Measurements from ENCODE around the gene BCL2L13. TPM values are rescaled to one million over a fixed set of nuclear protein-coding genes. Genes with fewer than 3 reads are reported as not detected.

The BCL2L13 gene
- total RNA-seq, 1 donor from 2014 or later = 69.0 TPM

- DNase-seq (ENCODE audit: low read depth) = no peak
These were observed 131.1 kb downstream of the BCL2L13 start for GRCh38 chr22:17769716-17770082.

DNA sequence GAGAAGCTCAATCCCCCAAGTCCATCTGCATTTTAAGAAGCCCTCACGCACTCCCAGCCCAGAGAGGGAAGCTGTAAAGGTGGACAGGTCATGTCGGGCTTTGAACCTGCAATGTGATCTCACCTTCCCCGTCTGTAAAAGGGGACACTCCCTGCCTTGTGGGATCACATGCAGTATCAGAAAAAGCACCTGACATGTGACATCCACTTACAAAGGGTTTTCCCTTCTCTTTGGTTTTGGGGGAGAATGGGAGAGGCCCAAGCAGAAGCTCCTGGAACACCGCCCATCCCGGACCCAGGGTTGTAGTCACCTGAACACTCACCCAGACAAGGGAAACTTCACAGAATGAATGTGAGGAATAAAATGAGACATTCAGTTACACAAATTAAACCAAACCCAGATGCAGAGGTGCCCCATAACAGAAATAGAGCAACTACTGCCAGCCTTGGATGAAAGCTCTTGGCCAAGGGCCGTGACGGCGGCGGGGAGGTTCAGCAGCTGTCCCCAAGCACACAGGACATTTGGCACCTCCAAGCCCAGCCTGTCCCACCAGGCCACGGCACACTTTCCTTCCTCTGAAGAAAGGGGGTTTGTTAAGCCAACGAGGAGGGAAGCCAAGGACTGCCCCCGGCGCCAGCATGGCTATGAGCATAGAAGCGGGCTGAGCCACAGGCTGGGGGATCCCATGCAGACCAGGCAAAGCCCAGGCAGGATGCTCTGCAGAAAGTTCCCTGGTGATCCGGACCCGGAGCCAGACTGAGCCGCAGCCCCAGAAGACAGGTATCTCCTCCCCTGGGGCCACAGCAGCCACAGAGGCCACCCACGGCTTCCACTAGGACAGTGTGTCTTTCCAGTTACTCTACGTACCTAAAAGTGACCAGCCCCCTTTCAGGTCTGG is 131.9 kb downstream of the BCL2L13 start:
- DNase-seq (ENCODE audit: low read depth) (no peak), FAIRE-seq (no peak)
- Histone ChIP-seq H3K36me3 (ENCODE audit: insufficient read depth, low read length) (no peaks in the 10 kb centered on the region), H3K4me2 (ENCODE audit: low read length) (no peak overlapping the region), H3K27ac (ENCODE audit: low read depth, low read length) (no peak overlapping the region), H4K20me1 (ENCODE audit: insufficient read depth, low read length) (peaks cover 57% of the 10 kb centered on the region), H3K9ac (ENCODE audit: low read length) (no peak overlapping the region), H3K27me3 (ENCODE audit: insufficient read depth, low read length) (no peaks in the 10 kb centered on the region), H3K4me1 (ENCODE audit: insufficient read depth, low read length) (peaks cover 22% of the 10 kb centered on the region), H3K4me3 (ENCODE audit: insufficient read depth, low read depth, low read length) (no peak overlapping the region), H3K9me3 (ENCODE audit: insufficient read depth, low read depth, low read length) (no peaks in the 10 kb centered on the region), H3K79me2 (ENCODE audit: insufficient read depth, low read length) (peaks cover 56% of the 10 kb centered on the region), H2AFZ (ENCODE audit: low read depth, low read length) (no peak overlapping the region)
- no peak overlapping the region for H3K27ac Mint-ChIP-seq (ENCODE audit: unreplicated experiment)
- peaks cover 6% of the 10 kb centered on the region for H3K27me3 Mint-ChIP-seq (ENCODE audit: low read depth, unreplicated experiment)
- no peaks in the 10 kb centered on the region for H3K9me3 Mint-ChIP-seq (ENCODE audit: unreplicated experiment)
- no peak overlapping the region for H3K4me3 Mint-ChIP-seq (ENCODE audit: unreplicated experiment)
- H3K4me1 Mint-ChIP-seq (ENCODE audit: low read depth, unreplicated experiment) = peaks cover 10% of the 10 kb centered on the region
- peaks cover 3% of the 10 kb centered on the region for H3K36me3 Mint-ChIP-seq (ENCODE audit: low read depth, unreplicated experiment)
- TF ChIP-seq EZH2 (IDR thresholded peaks at IDR 0.05; ENCODE audit: insufficient read depth, low read length) (no peak), CTCF (IDR thresholded peaks at IDR 0.05; ENCODE audit: insufficient read depth, low read depth, low read length) (no peak)

More at GRCh38 chr22:17769716-17770082, 131.1 kb downstream of the BCL2L13 start:
- TF ChIP-seq EZH2 (IDR thresholded peaks at IDR 0.05; ENCODE audit: insufficient read depth, low read length) (no peak), CTCF (IDR thresholded peaks at IDR 0.05; ENCODE audit: insufficient read depth, low read depth, low read length) (no peak)
- Mint-ChIP-seq H3K36me3 (ENCODE audit: low read depth, unreplicated experiment) (peaks cover 3% of the 10 kb centered on the region), H3K27me3 (ENCODE audit: low read depth, unreplicated experiment) (peaks cover 3% of the 10 kb centered on the region), H3K4me3 (ENCODE audit: unreplicated experiment) (no peak overlapping the region), H3K27ac (ENCODE audit: unreplicated experiment) (no peak overlapping the region), H3K9me3 (ENCODE audit: unreplicated experiment) (no peaks in the 10 kb centered on the region), H3K4me1 (ENCODE audit: low read depth, unreplicated experiment) (peaks cover 10% of the 10 kb centered on the region)
- Histone ChIP-seq H3K27me3 (ENCODE audit: insufficient read depth, low read length) (no peaks in the 10 kb centered on the region), H3K79me2 (ENCODE audit: insufficient read depth, low read length) (peaks cover 63% of the 10 kb centered on the region), H3K4me2 (ENCODE audit: low read length) (no peak overlapping the region), H3K9ac (ENCODE audit: low read length) (no peak overlapping the region), H3K27ac (ENCODE audit: low read depth, low read length) (no peak overlapping the region), H4K20me1 (ENCODE audit: insufficient read depth, low read length) (peaks cover 65% of the 10 kb centered on the region), H3K4me1 (ENCODE audit: insufficient read depth, low read length) (peaks cover 22% of the 10 kb centered on the region), H3K9me3 (ENCODE audit: insufficient read depth, low read depth, low read length) (no peaks in the 10 kb centered on the region), H3K4me3 (ENCODE audit: insufficient read depth, low read depth, low read length) (no peak overlapping the region), H3K36me3 (ENCODE audit: insufficient read depth, low read length) (no peaks in the 10 kb centered on the region), H2AFZ (ENCODE audit: low read depth, low read length) (no peak overlapping the region)
- no peak for FAIRE-seq
